ENCODE measurements around the gene BCAR3.
"Not testable (repeated sequence)": the region's sequence is repeated elsewhere in the genome, so short reads cannot be mapped to it uniquely, and the experiment has no call there.

BCAR3 gene

DNA sequence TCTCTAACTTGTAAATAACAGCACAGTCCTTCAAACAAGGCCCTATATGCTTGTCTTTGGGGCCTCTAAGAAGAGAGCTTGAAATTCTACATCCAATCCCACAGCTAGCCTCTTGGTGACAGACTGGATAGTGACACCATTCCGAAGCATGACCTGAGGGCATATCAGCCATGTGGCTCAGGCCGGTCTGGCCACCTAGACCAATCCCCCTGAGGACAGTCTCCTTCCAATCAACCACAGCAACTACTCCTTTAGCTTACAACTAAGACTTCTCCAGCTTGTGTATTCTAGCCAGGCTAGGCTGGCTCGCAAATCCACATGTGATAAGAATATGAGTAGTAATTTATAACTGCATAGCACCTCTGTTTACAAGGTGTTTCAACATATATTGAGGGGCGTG lies 14.0 kb downstream of the BCAR3 start:
- no peak for DNase-seq

DNA sequence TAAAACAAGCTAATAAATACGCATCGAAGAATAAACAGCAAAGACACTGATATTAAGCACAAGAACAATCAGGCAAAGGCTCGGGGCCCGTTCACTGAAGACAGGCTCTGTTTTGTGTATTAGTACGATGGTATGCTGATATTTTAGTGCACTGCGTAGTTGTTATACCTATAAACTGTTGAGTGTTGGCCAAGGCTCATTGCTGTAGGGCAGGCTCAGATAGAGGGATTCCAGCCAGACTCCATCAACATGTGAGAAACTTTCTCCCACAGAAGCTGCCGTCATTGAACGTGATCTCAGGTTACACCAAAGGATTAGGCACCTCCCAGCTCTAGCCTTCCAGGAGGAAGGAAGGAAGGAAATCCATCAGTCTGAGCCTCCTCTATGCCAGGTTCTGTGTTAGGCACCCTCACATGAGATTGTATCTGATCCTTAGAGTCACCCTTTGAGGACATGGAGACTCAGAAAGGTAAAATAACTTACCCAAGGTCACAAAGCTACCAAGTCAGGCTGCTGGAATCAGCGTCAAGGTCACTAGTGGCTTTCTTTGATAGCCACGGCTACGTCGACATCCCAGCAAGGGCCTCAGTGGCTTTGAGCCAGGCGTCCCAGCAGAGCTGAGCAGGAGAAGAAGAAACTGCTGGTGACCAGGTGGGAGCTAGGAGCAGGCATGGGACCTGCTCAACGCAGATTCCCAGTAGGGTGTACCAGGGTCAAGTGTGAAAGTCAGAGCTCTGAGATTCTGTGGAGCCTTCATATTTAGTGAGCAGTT lies 14.8 kb downstream of the BCAR3 start:
- no peak for DNase-seq

GRCh38 chr1:93665015-93665414 lies 16.6 kb downstream of the BCAR3 start:
- no peak for DNase-seq

- no peak for DNase-seq
These were observed 18.4 kb downstream of the BCAR3 start for GRCh38 chr1:93663208-93663614.

DNA sequence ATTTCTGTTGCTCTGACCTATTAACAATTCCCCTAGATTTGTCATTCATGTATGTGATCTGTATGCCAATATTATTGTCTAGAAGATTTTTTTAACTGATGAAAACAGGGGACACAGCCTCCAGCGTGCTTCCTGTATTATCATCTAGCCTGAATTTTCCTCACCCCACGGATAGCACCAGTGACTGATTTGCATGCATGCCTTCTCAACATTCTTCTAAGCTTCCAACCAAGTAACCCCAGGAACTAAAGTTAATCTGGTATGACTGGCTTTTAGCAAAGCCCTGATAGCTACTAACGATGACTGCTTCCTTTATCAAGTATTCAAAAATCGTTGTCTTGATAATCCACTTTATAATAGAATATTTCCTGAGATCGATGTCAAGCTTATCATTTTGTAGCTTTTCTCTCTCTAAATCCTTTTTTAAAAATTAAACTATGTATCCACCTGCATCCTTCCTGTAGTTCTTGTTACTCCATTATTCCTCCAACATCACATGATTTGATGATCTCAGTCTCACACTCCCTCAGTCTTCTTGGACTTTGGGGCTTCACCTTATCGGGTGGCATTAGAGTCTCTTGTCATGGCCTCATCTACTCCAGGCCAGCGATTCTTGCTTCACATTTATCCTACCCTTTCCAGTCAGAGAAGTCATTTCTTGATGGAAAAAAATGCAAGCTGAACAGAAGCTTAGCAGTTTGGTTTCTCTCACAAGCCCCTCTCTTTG lies 19.0 kb downstream of the BCAR3 start:
- DNase-seq, result no peak

GRCh38 chr1:93661829-93662474 lies 19.7 kb downstream of the BCAR3 start:
- no peak for DNase-seq

GRCh38 chr1:93661341-93661740 lies 20.3 kb downstream of the BCAR3 start:
- not testable (repeated sequence) for DNase-seq

GRCh38 chr1:93659822-93660503 lies 21.7 kb downstream of the BCAR3 start:
- DNase-seq, result no peak

- DNase-seq, result no peak
These were observed 23.4 kb downstream of the BCAR3 start for GRCh38 chr1:93658188-93658587.

GRCh38 chr1:93656491-93656890 lies 25.1 kb downstream of the BCAR3 start:
- DNase-seq, result no peak

DNA sequence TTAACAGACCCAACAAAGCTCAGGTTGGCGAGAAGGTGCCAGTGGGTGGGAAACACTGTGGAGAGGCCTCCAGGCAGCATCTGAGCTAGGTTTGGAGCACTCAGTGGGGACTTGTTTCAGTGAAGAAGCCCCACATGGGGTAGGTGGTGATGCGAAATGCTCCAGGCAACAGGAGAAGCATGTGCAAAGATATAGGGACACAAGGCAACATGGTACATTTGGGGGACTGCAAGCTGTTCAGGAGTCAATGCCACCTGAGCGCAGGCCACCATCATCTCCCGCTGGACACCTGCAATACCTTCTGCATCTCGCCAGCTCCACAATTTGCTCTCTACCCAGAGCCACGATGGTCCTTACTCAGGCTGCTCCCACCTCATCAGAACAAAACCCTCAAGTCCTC lies 28.0 kb downstream of the BCAR3 start:
- no peak for DNase-seq

GRCh38 chr1:93652323-93652949 lies 29.2 kb downstream of the BCAR3 start:
- DNase-seq, result no peak

GRCh38 chr1:93651695-93652094 lies 29.9 kb downstream of the BCAR3 start:
- no peak for DNase-seq

GRCh38 chr1:93650159-93650558 lies 31.5 kb downstream of the BCAR3 start:
- not testable (repeated sequence) for DNase-seq

DNA sequence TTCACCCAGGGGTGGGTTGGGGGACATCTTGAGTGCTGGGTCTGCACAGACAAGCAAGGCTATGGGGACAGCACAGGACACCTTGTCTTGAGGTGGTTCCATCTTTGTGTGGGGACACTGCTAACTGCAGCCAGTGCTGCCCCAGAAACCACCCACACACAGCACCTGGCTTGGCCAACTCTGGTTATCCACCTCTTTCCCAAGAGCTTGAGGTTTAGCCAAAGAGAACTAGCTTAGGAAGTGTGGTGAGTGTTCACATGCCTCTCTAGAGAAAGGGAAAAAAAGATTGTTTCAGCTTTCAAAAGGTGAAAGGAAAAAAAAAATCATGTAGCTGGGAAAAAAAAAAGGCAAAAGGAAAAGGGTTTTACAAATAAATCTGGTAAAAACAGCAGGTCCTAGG lies 32.4 kb downstream of the BCAR3 start:
- no peak for DNase-seq

DNA sequence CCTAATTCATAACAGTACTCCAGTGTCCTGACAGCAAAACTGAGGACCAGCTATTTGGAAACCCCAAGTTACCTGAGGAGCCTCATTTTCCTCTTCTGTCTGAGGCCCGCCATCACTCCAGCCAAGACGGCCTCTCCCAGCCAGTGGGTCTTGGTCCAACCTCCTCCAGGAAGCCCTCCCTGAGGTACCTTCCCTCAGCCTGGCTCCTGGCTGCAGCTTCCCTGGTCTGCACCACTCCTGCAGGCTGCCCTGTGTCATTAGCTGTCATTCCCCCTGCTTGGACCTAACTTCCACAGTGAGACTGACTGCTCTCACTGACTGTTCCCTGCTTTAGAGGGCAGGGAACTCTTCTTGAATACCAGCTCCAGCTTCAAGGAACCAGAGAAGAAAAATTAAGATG lies 33.0 kb downstream of the BCAR3 start:
- DNase-seq, result no peak

DNA sequence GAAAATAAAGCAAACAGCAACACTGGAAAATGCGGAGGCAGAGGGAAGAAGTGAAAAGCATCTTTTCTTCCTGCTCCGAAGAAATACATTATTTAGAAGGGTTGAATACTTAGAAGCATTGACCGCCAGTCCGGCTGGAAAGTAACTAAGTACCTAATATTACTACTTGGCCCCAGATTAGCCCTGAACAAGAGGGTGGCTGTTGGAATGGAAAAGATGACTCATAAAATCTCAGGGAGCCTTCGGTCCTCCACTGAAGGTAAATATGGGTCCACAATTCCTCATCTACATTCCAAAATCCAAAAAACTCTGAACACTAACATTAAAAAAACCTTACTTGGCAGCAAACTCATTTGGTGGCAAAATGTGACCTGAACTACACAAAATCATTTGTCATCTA lies 40.1 kb downstream of the BCAR3 start:
- DNase-seq, result no peak

DNA sequence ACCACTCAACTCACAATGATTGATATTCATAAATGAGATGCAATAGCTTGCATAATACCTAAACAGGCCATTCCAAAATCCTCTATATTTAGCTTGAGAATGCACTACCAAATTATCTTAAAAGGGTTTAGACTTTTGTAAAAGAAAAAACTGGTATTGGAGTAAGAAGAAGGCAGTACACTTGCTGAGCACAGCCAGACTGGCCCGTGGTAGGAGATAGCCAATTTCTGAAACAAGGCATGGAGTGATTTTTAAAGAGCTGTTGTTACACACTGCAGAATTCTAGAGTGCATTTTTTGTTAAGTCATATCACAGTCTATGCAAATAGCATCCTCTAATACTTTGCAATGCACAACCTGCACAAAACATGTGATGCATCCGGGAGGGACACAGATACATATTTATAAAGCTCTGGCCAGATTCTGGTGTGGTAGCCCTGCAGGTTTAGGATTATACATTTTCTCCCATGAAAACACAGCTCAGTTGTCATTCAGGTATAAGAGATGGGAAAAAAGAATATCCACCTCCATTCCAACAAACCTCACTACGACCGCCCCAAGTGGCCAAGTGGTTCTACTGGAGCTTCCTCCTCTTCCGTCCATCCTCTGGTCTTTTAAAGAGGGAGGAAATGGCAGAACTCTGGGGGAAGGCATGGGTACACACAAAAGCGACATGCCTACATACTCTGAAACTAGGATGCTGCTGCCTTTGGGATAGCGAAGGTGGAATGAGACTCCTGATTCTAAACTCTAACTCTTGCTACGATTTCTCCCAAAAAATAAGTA lies 40.8 kb downstream of the BCAR3 start:
- no peak for DNase-seq

DNA sequence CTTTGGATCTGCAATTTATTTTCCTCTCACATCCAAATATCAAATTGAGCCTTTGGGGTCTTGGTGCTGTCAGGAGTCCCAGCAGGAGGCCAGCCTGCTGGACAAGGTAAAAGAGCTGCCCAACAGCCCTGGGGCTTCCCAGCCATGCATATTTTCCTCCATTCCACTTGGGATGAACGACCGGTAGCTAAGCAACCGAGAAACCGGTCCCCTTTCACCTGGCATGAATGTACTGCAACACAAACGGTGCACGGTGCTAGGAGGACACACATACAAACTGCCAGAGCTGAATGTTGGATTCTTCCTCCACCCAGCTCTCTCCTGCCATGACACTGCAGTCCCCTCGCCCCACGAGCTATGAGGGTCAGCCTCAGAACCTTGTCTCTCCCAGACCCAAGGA lies 42.7 kb downstream of the BCAR3 start:
- peak; percentile 21 for DNase-seq

DNA sequence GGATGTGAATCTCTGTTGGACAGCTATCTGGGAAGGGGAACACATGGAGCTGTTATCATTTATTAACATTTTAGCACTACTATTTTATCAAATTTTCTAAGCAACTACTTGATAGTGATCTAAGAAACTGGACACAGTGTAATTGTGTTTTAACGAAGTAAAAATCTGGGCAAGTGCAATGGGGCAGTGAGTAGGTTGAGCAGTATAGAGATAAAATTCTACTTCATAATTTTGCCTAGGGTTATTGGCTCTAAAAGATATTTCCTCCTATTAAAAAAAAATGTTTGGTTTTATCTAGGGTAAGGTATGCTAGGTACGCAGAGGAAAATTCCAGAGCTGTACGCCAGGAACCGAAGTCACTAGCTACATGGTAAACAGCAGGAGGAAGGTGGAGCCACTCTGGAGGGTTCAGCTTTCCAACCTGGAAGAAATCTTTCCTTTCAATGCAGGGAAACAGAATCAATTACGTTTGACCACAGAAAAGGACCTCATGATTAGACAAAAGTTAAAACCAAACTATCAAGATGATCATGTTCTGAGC lies 43.3 kb downstream of the BCAR3 start:
- no peak for DNase-seq

DNA sequence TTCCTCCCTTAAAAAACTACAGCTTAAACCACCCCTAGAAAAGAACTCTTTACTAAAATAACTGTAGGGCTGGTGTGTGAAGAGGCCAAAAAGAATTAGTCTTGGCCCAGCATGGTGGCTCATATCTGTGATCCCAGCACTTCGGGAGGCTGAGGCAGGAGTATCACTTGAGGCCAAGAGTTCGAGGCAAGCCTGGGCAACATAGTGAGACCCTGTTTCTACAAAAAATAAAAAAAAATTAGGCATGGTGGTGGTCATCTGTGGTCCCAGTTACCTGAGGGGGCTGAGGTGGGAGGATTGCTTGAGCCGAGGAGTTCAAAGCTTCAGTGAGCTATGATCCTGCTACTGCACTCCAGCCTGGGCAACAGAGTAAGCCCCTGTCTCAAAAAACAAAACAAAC lies 44.9 kb downstream of the BCAR3 start:
- DNase-seq, result no peak

Data from DMS79 treated with DMSO at 0.1 percent for 48 hours (cell line).